Measurements from ENCODE around the gene FZD2. TPM values are rescaled to one million over a fixed set of nuclear protein-coding genes. Genes with fewer than 3 reads are reported as not detected.
A peak's percentile ranks its signal among the peaks of the same experiment; 100 is the strongest.

Gene FZD2
- total and polyA plus RNA-seq, 2 of the 13 experiments (the other 11 are each of a cell fraction or from before 2014, with no cell fraction given): 0.07 to 0.13 TPM

DNA sequence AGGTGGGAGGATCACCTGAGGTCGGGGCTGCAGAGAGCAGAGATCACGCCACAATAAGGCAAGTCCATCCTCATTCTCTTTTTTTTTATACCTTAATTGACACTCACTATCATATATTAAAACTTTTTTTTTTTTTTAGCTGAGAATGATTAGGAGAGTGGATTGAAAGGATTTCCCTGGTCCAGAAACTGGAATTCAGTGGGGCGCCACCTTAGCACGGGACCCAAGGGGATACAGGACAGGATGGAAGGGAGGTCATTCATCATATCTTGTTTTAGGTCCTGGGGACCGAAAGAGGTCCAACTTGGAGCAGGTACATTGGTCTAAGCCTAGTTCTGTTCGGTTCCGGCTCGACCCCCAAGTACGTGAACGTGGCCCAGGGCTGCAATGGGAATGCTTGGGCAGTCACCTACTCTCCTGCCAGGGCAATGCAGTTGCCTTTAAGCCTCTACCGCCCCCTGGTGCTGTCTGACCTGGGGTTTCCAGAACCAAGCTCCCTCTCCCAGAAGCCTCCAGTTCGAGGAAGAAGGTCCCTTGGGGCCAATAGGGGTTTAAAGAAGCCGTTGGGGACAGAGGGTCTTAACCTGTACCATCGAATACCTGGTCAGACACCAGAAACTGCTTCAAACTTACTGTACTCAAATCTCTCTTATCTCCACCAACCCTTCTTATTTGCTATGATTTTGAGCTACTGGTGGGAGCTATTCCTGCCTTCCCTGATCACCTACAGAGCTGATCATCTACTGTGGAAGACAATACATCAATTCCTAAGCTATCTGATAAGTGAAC lies 34.2 kb upstream of the FZD2 start (continued):
- TF ChIP-seq, protein P1, sequence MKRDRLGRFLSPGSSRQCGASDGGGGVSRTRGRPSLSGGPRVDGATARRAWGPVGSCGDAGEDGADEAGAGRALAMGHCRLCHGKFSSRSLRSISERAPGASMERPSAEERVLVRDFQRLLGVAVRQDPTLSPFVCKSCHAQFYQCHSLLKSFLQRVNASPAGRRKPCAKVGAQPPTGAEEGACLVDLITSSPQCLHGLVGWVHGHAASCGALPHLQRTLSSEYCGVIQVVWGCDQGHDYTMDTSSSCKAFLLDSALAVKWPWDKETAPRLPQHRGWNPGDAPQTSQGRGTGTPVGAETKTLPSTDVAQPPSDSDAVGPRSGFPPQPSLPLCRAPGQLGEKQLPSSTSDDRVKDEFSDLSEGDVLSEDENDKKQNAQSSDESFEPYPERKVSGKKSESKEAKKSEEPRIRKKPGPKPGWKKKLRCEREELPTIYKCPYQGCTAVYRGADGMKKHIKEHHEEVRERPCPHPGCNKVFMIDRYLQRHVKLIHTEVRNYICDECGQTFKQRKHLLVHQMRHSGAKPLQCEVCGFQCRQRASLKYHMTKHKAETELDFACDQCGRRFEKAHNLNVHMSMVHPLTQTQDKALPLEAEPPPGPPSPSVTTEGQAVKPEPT (CRISPR knock-in tag; IDR thresholded peaks at IDR 0.05; ENCODE audit: low read depth): no peak
- TF ChIP-seq ZSCAN21 (CRISPR knock-in tag; IDR thresholded peaks at IDR 0.05; ENCODE audit: borderline replicate concordance) (no peak), ZNF75D (CRISPR knock-in tag; IDR thresholded peaks at IDR 0.05; ENCODE audit: borderline replicate concordance) (no peak), DRAP1 (CRISPR knock-in tag; IDR thresholded peaks at IDR 0.05) (0 out of 2 replicates have a peak, but pooled peaks have one; percentile 16), ARNT2 (CRISPR knock-in tag; IDR thresholded peaks at IDR 0.05; ENCODE audit: low read depth) (no peak), PAWR (CRISPR knock-in tag; IDR thresholded peaks at IDR 0.05; ENCODE audit: borderline replicate concordance) (no peak), ZNF839 (CRISPR knock-in tag; IDR thresholded peaks at IDR 0.05; ENCODE audit: borderline replicate concordance) (no peak), KDM6A (CRISPR knock-in tag; IDR thresholded peaks at IDR 0.05; ENCODE audit: low read depth) (no peak), HMG20A (CRISPR knock-in tag; IDR thresholded peaks at IDR 0.05; ENCODE audit: borderline replicate concordance) (no peak; the same call in 1 of the 2 replicates), CHCHD3 (CRISPR knock-in tag; IDR thresholded peaks at IDR 0.05) (no peak), PTBP1 (IDR thresholded peaks at IDR 0.05; ENCODE audit: low read depth, low read length, poor library complexity, severe bottlenecking) (no peak), ZNF878 (CRISPR knock-in tag; IDR thresholded peaks at IDR 0.05) (no peak), MBD4 (IDR thresholded peaks at IDR 0.05; ENCODE audit: borderline replicate concordance, low read length) (no peak), WIZ (CRISPR knock-in tag; IDR thresholded peaks at IDR 0.05) (no peak), ZNF629 (CRISPR knock-in tag; conservative IDR thresholded peaks at IDR 0.05) (no peak), ZFP90 (CRISPR knock-in tag; IDR thresholded peaks at IDR 0.05; ENCODE audit: borderline replicate concordance) (peak; percentile 57; the same call in 1 of the 2 replicates), HNRNPUL1 (IDR thresholded peaks at IDR 0.05; ENCODE audit: low read depth, low read length) (no peak), ZNF816 (CRISPR knock-in tag; IDR thresholded peaks at IDR 0.05; ENCODE audit: borderline replicate concordance) (no peak), ZNF296 (CRISPR knock-in tag; conservative IDR thresholded peaks at IDR 0.05) (no peak), FOXA3 (CRISPR knock-in tag; IDR thresholded peaks at IDR 0.05) (no peak; the same call in 1 of the 2 replicates), ZMAT3 (CRISPR knock-in tag; conservative IDR thresholded peaks at IDR 0.05) (no peak), RXRA (CRISPR knock-in tag; IDR thresholded peaks at IDR 0.05) (peak; percentile 56; the same call in 1 of the 2 replicates), ZNF850 (CRISPR knock-in tag; conservative IDR thresholded peaks at IDR 0.05) (no peak), SATB2 (CRISPR knock-in tag; IDR thresholded peaks at IDR 0.05) (no peak), ZBTB7A (CRISPR knock-in tag; IDR thresholded peaks at IDR 0.05) (peak; percentile 68; the same call in 1 of the 2 replicates), ERF (CRISPR knock-in tag; IDR thresholded peaks at IDR 0.05) (peak; percentile 80; the same call in 1 of the 2 replicates), ZNF709 (CRISPR knock-in tag; IDR thresholded peaks at IDR 0.05) (no peak), KDM5B (CRISPR knock-in tag; IDR thresholded peaks at IDR 0.05; ENCODE audit: borderline replicate concordance) (no peak), MAZ (IDR thresholded peaks at IDR 0.05; ENCODE audit: borderline replicate concordance, low read depth, low read length) (no peak), MAZ (CRISPR knock-in tag; IDR thresholded peaks at IDR 0.05; ENCODE audit: low read depth) (peak; percentile 70), MTA1 (CRISPR knock-in tag; IDR thresholded peaks at IDR 0.05; ENCODE audit: borderline replicate concordance) (no peak)
